Stomach (tissue), 9 donors: ENCODE measurements around the gene MEF2A. TPM values are rescaled to one million over a fixed set of nuclear protein-coding genes. Genes with fewer than 3 reads are reported as not detected.
A peak's percentile ranks its signal among the peaks of the same experiment; 100 is the strongest.

ENCODE experiments used
- DNase-seq, 2 donors: peaks; one replicate each; pipeline versions ENCODE4 v3.0.0 to v3.0.0-alpha.2; 2013 to 2019
- H3K27ac ChIP-seq, 5 donors: fragments of 200-600 bp in 4 of 5; sonication (generic) in 4 of 5; one replicate each; pipeline ENCODE4 v1.5.1; 2013 to 2019; ENCODE audit warnings: mild to moderate bottlenecking in 1 of 5, moderate library complexity in 1 of 5
- H3K27me3 ChIP-seq, 3 donors: fragments of 200-600 bp; sonication (generic); one replicate each; pipeline ENCODE4 v1.5.1; 2017 to 2019; ENCODE audit warnings: mixed run types in 1 of 3
- H3K36me3 ChIP-seq, 4 donors: fragments of 200-600 bp; sonication (generic); 1 replicate in 3 of 4; 2 replicates in 1 of 4; pipeline ENCODE4 v1.5.1; 2016 to 2019
- H3K4me1 ChIP-seq, 4 donors: fragments of 200-600 bp; sonication (generic); one replicate each; pipeline ENCODE4 v1.5.1; 2016 to 2019
- H3K4me3 ChIP-seq, 4 donors: fragments of 200-600 bp; sonication (generic) in 3 of 4; one replicate each; pipeline ENCODE4 v1.5.1; 2016 to 2019; ENCODE audit warnings: mild to moderate bottlenecking in 1 of 4
- H3K9me3 ChIP-seq, 4 donors: fragments of 200-600 bp; sonication (generic); one replicate each; pipeline ENCODE4 v1.5.1; 2016 to 2019
- EP300 ChIP-seq: sonication (generic); formaldehyde crosslinking; IDR thresholded peaks from one replicate; pipeline ENCODE4 v1.6.1; 2017; ENCODE audit warnings: antibody characterized with exemption
- POLR2A ChIP-seq, 4 donors: fragments of 450-650 bp; IDR thresholded peaks; one replicate each; pipeline ENCODE4 v1.6.1; 2016; ENCODE audit warnings: antibody characterized with exemption in 4 of 4, control low read depth in 2 of 4, mild to moderate bottlenecking in 1 of 4, moderate library complexity in 1 of 4
- POLR2AphosphoS5 ChIP-seq, 3 donors: sonication (generic); formaldehyde crosslinking; IDR thresholded peaks; one replicate each; pipeline ENCODE4 v1.6.1; 2016; ENCODE audit warnings: antibody characterized with exemption in 3 of 3
- WGBS, 5 donors: extraction: QIAGEN DNeasy Blood & Tissue Kit in 3 of 5; methylation state at CpG; one replicate each; pipeline versions ENCODE4 v1.1.5 to v1.1.7; 2013 to 2018; 5-methylcytosine and 5-hydroxymethylcytosine counted together
- intact Hi-C: fragments of 100-400 bp; cut with DNase I; formaldehyde crosslinking; loops from one replicate; pipeline ENCODE4 v1.15.1; 2023; ENCODE audit warnings: low total_unique reads
- polyA plus RNA-seq, 3 donors: library from polyadenylated mRNA; stranded (reverse); fragments of 200-250 nt; gene quantifications; one replicate each; pipeline ENCODE4 v1.2.3, GENCODE V29; 2013
- total RNA-seq, 5 donors: library from RNA; depleted of rRNA; stranded (reverse); fragments of >200 nt; gene quantifications; one replicate each; pipeline versions ENCODE4 v1.1.0 to v1.2.3, GENCODE V29; 2014 to 2016
- TF ChIP-seq, protein P1 (sequence below), 7 experiments: fragments of 450-650 bp in 4 of 7; fragments of 200-600 bp in 3 of 7; sonication (generic) in 3 of 7; IDR thresholded peaks; one replicate each; pipeline ENCODE4 v1.5.1; 2016 to 2019; ENCODE audit warnings: antibody characterized with exemption in 7 of 7, control low read depth in 2 of 7, mild to moderate bottlenecking in 1 of 7
- donor health status: healthy with polysubstance abuse.
- donor health status: Bipolar disorder and iron deficiency.
- donor health status: healthy.

Gene MEF2A
- total and polyA plus RNA-seq, 8 donors: 11.0 to 85.2 (median 26.7) TPM

GRCh38 chr15:99613481-99613880, 47.7 kb downstream of the MEF2A start:
- Histone ChIP-seq H3K4me1 (peaks cover 22 to 70% (median 54%) of the 10 kb centered on the region in 4 donors), H3K27ac (peak overlapping the region in 2 of 5 donors; percentile 63 to 85), H3K4me3 (no peak overlapping the region), H3K27me3 (no peaks in the 10 kb centered on the region), H3K36me3 (no peaks in the 10 kb centered on the region), H3K9me3 (no peaks in the 10 kb centered on the region)
- no peak for DNase-seq
- intact Hi-C loops: no loop called here
- TF ChIP-seq POLR2AphosphoS5 (IDR thresholded peaks at IDR 0.05): no peak
- TF ChIP-seq EP300: no peak
- TF ChIP-seq POLR2A (IDR thresholded peaks at IDR 0.05): no peak
- TF ChIP-seq, protein P1, sequence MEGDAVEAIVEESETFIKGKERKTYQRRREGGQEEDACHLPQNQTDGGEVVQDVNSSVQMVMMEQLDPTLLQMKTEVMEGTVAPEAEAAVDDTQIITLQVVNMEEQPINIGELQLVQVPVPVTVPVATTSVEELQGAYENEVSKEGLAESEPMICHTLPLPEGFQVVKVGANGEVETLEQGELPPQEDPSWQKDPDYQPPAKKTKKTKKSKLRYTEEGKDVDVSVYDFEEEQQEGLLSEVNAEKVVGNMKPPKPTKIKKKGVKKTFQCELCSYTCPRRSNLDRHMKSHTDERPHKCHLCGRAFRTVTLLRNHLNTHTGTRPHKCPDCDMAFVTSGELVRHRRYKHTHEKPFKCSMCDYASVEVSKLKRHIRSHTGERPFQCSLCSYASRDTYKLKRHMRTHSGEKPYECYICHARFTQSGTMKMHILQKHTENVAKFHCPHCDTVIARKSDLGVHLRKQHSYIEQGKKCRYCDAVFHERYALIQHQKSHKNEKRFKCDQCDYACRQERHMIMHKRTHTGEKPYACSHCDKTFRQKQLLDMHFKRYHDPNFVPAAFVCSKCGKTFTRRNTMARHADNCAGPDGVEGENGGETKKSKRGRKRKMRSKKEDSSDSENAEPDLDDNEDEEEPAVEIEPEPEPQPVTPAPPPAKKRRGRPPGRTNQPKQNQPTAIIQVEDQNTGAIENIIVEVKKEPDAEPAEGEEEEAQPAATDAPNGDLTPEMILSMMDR (IDR thresholded peaks at IDR 0.05): no peak
- WGBS, 5 donors: 64 to 83% (median 75%) methylated on average over 3 of the region's 3 CpGs

- H3K36me3 ChIP-seq: no peaks in the 10 kb centered on the region
- peak in 1 of 2 donors; percentile 46 for DNase-seq
- 71 to 86% (median 77%) methylated on average over 6 of the region's 6 CpGs for WGBS, 5 donors
- intact Hi-C loops: no loop called here
- H3K27me3 ChIP-seq: no peaks in the 10 kb centered on the region
- peak overlapping the region in 3 of 5 donors; percentile 28 to 85 (median 63) for H3K27ac ChIP-seq
- H3K9me3 ChIP-seq: no peaks in the 10 kb centered on the region
- H3K4me3 ChIP-seq: no peak overlapping the region
- peaks cover 25 to 76% (median 56%) of the 10 kb centered on the region in 4 donors for H3K4me1 ChIP-seq
- TF ChIP-seq, protein P1 (IDR thresholded peaks at IDR 0.05): no peak
- no peak for TF ChIP-seq EP300
- TF ChIP-seq POLR2A (IDR thresholded peaks at IDR 0.05): no peak
- TF ChIP-seq POLR2AphosphoS5 (IDR thresholded peaks at IDR 0.05): no peak
Observed at GRCh38 chr15:99613887-99614647, 48.3 kb downstream of the MEF2A start.

GRCh38 chr15:99614749-99615288, 49.0 kb downstream of the MEF2A start:
- H3K4me1 ChIP-seq: peaks cover 32 to 83% (median 61%) of the 10 kb centered on the region in 4 donors
- TF ChIP-seq POLR2AphosphoS5 (IDR thresholded peaks at IDR 0.05): no peak
- no peak for TF ChIP-seq POLR2A (IDR thresholded peaks at IDR 0.05)
- TF ChIP-seq EP300: no peak
- DNase-seq: peak in 1 of 2 donors; percentile 57
- H3K4me3 ChIP-seq: no peak overlapping the region
- intact Hi-C loops: no loop called here
- no peaks in the 10 kb centered on the region for H3K27me3 ChIP-seq
- 10 to 33% (median 27%) methylated on average over 1 of the region's 1 CpG for WGBS, 5 donors
- H3K27ac ChIP-seq: peak overlapping the region in 4 of 5 donors; percentile 28 to 85 (median 47)
- H3K9me3 ChIP-seq: no peaks in the 10 kb centered on the region
- H3K36me3 ChIP-seq: no peaks in the 10 kb centered on the region

DNA sequence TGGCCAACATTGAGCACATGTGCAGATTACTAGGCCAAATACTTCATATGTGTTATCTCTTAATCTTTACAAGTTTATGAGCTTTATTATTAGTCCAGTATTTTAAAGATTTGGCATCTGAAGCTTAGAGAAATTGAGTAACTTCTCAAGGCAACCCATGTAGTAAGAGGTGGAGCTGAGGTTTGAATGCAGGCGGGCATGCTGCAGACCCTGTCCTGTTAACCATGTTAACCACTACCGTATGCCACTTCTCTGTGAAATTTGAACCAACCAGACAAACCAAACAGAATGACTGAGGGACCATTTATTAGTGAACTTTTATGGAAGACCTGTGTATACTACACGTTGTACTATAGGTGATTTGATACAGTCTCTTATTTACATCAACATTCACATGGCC, 49.7 kb downstream of the MEF2A start:
- peak overlapping the region in 1 of 5 donors; percentile 85 for H3K27ac ChIP-seq
- no peak overlapping the region for H3K4me3 ChIP-seq
- H3K4me1 ChIP-seq: peaks cover 37 to 89% (median 66%) of the 10 kb centered on the region in 4 donors
- TF ChIP-seq, protein P1 (IDR thresholded peaks at IDR 0.05): no peak
- TF ChIP-seq POLR2AphosphoS5 (IDR thresholded peaks at IDR 0.05) (no peak), POLR2A (IDR thresholded peaks at IDR 0.05) (no peak), EP300 (no peak)
- intact Hi-C loops: no loop called here
- H3K27me3 ChIP-seq: no peaks in the 10 kb centered on the region
- WGBS, 5 donors: 88 to 100% (median 94%) methylated on average over 3 of the region's 3 CpGs
- DNase-seq: no peak
- no peaks in the 10 kb centered on the region for H3K9me3 ChIP-seq
- no peaks in the 10 kb centered on the region for H3K36me3 ChIP-seq
